HepG2 (cell line): ENCODE results near the gene BRD3. TPM values are rescaled to one million over a fixed set of nuclear protein-coding genes. Genes with fewer than 3 reads are reported as not detected.

Source experiments
- CHD2 ChIP-seq: IDR thresholded peaks from 2 replicates; pipeline ENCODE4 v1.6.1; 2011; ENCODE audit warnings: low read depth, low read length, improper control_type of control experiment
- FOXM1 ChIP-seq: sonication (generic); formaldehyde crosslinking; IDR thresholded peaks from 2 replicates; pipeline ENCODE4 v1.5.0; 2020; ENCODE audit warnings: missing genetic modification reagents
- MED1 ChIP-seq: sonication (generic); formaldehyde crosslinking; IDR thresholded peaks from 2 replicates; pipeline ENCODE4 v1.4.0; 2020; ENCODE audit warnings: missing genetic modification reagents
- RBAK ChIP-seq: sonication (generic); formaldehyde crosslinking; IDR thresholded peaks from 2 replicates; pipeline ENCODE4 v1.5.1; 2020; ENCODE audit warnings: mild to moderate bottlenecking, missing genetic modification reagents
- SP5 ChIP-seq: IDR thresholded peaks from 2 replicates; pipeline ENCODE4 v1.6.1; 2016; ENCODE audit warnings: low read depth, borderline replicate concordance
- TBX3 ChIP-seq: fragments of 450-650 bp; IDR thresholded peaks from 2 replicates; pipeline ENCODE4 v1.6.1; 2017; ENCODE audit warnings: antibody characterized with exemption, mild to moderate bottlenecking, inconsistent platforms, borderline replicate concordance
- TOE1 ChIP-seq: sonication (generic); formaldehyde crosslinking; IDR thresholded peaks from 2 replicates; pipeline ENCODE4 v1.4.0; 2020; ENCODE audit warnings: mild to moderate bottlenecking, missing genetic modification reagents
- ZFP90 ChIP-seq: sonication (generic); formaldehyde crosslinking; IDR thresholded peaks from 2 replicates; pipeline ENCODE4 v1.8.0; 2022; ENCODE audit warnings: missing genetic modification reagents, mild to moderate bottlenecking, inconsistent platforms, borderline replicate concordance
- ZNF354B ChIP-seq: sonication (generic); formaldehyde crosslinking; IDR thresholded peaks from 2 replicates; pipeline ENCODE4 v1.8.0; 2022; ENCODE audit warnings: mild to moderate bottlenecking, missing genetic modification reagents
- ZNF44 ChIP-seq: sonication (generic); formaldehyde crosslinking; IDR thresholded peaks from 2 replicates; pipeline ENCODE4 v1.5.1; 2020; ENCODE audit warnings: mild to moderate bottlenecking, missing genetic modification reagents
- ZNF547 ChIP-seq: sonication (generic); formaldehyde crosslinking; IDR thresholded peaks from 2 replicates; pipeline ENCODE4 v1.5.1; 2020; ENCODE audit warnings: mild to moderate bottlenecking, missing genetic modification reagents
- ZNF549 ChIP-seq: sonication (generic); formaldehyde crosslinking; IDR thresholded peaks from 2 replicates; pipeline ENCODE4 v1.5.0; 2020; ENCODE audit warnings: missing genetic modification reagents
- ZNF749 ChIP-seq: sonication (generic); formaldehyde crosslinking; IDR thresholded peaks from 2 replicates; pipeline ENCODE4 v1.8.0; 2022; ENCODE audit warnings: mild to moderate bottlenecking, missing genetic modification reagents, moderate library complexity, borderline replicate concordance
- ZNF761 ChIP-seq: sonication (generic); formaldehyde crosslinking; conservative IDR thresholded peaks from 2 replicates; pipeline ENCODE4 v1.4.0; 2020; ENCODE audit warnings: mild to moderate bottlenecking, missing genetic modification reagents
- ZNF768 ChIP-seq: sonication (generic); formaldehyde crosslinking; IDR thresholded peaks from 2 replicates; pipeline ENCODE4 v1.4.0; 2020; ENCODE audit warnings: missing genetic modification reagents
- polyA plus RNA-seq, 8 experiments: library from polyadenylated mRNA; depleted of rRNA in 3 of 8; stranded (reverse) in 7 of 8; unstranded in 1 of 8; fragments of >200 nt; fragmentation: Illumina TruSeq in 4 of 8; extraction: Trizol in 4 of 8; gene quantifications; 2 replicates each; pipeline versions ENCODE4 v1.2.1 to v1.2.3, GENCODE V29; 2011 to 2016; ENCODE audit warnings: low read depth in 4 of 8, missing spikeins in 1 of 8, mixed read lengths in 1 of 8; ENCODE audit not compliant: insufficient read depth in 1 of 8
- total RNA-seq, 5 experiments: library from RNA; depleted of rRNA; stranded (reverse); fragments of >200 nt; fragmentation: Illumina TruSeq; extraction: Trizol; gene quantifications; 2 replicates each; pipeline ENCODE4 v1.2.3, GENCODE V29; 2016; ENCODE audit warnings: low read depth in 1 of 5
- TF ChIP-seq, protein P1 (sequence below): sonication (generic); formaldehyde crosslinking; IDR thresholded peaks from 2 replicates; pipeline ENCODE4 v1.5.1; 2020; ENCODE audit warnings: mild to moderate bottlenecking, missing genetic modification reagents, moderate library complexity
- TF ChIP-seq, protein P2 (sequence below): sonication (generic); formaldehyde crosslinking; IDR thresholded peaks from 2 replicates; pipeline ENCODE4 v1.5.1; 2020; ENCODE audit warnings: missing genetic modification reagents, mild to moderate bottlenecking, borderline replicate concordance
- TF ChIP-seq, protein P3 (sequence below): sonication (generic); formaldehyde crosslinking; IDR thresholded peaks from 2 replicates; pipeline ENCODE4 v1.4.0; 2020; ENCODE audit warnings: missing genetic modification reagents
- TF ChIP-seq, protein P4 (sequence below): sonication (generic); formaldehyde crosslinking; IDR thresholded peaks from 2 replicates; pipeline ENCODE4 v1.5.0; 2020; ENCODE audit warnings: missing genetic modification reagents

BRD3 gene
- total and polyA plus RNA-seq, 2 of the 13 experiments (the other 11 are each of a cell fraction or from before 2014, with no cell fraction given) = 5.9 to 12.9 TPM

DNA sequence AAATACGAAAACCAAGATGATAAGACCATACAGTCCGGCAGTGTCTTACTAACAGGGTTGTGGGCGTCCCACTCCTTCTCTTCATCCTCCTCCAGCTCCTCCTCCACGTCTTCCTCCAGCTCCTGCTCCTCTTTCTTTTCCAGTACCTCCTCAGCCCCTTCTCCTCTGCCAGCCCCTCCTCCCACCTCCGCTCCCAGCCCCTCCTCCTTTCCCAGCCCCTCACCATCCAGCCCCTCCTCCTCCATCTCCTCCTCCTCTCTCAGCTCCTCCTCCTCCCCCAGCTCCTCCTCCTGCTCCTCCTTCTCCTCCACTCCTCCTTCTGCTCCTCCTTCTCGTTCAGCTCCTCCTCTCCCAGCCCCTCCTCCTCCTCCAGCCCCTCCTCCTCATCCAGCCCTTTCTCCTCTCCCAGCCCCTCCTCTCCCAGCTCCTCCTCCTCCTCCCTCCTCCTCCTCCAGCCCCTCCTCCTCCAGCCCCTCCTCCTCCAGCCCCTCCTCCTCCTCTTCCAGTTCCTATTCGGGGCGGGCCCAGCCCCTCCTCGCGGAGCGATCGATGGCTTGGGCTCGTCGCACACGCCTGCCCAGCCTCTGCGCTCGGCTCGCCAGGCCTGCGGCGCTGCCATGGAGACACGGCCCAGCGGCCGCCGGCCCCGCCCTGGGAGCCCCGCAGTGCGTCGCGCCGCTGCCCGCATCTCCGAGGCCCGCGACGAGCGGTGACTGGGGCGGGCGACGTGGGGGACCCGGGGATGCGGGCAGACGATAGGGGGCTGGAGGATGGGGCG, 42.8 kb downstream of the BRD3 start, which contains the start of gene BRD3OS (continued):
- TF ChIP-seq, protein P1, sequence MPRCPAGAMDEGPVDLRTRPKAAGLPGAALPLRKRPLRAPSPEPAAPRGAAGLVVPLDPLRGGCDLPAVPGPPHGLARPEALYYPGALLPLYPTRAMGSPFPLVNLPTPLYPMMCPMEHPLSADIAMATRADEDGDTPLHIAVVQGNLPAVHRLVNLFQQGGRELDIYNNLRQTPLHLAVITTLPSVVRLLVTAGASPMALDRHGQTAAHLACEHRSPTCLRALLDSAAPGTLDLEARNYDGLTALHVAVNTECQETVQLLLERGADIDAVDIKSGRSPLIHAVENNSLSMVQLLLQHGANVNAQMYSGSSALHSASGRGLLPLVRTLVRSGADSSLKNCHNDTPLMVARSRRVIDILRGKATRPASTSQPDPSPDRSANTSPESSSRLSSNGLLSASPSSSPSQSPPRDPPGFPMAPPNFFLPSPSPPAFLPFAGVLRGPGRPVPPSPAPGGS = no peak; the same call in 1 of the 2 replicates
- TF ChIP-seq FOXM1 (CRISPR knock-in tag) (no peak), ZFP90 (CRISPR knock-in tag) (no peak), ZNF547 (CRISPR knock-in tag) (no peak), TBX3 (no peak), ZNF549 (no peak), ZNF44 (CRISPR knock-in tag) (no peak), ZNF761 (CRISPR knock-in tag) (0 out of 2 replicates have a peak, but pooled peaks have one; percentile 56), RBAK (CRISPR knock-in tag) (no peak), MED1 (peak; percentile 43), ZNF768 (CRISPR knock-in tag) (no peak), TOE1 (CRISPR knock-in tag) (no peak), SP5 (CRISPR knock-in tag) (peak; percentile 58; the same call in 1 of the 2 replicates), CHD2 (peak; percentile 46; the same call in 1 of the 2 replicates), ZNF749 (CRISPR knock-in tag) (no peak), ZNF354B (CRISPR knock-in tag) (no peak)
- TF ChIP-seq, protein P2, sequence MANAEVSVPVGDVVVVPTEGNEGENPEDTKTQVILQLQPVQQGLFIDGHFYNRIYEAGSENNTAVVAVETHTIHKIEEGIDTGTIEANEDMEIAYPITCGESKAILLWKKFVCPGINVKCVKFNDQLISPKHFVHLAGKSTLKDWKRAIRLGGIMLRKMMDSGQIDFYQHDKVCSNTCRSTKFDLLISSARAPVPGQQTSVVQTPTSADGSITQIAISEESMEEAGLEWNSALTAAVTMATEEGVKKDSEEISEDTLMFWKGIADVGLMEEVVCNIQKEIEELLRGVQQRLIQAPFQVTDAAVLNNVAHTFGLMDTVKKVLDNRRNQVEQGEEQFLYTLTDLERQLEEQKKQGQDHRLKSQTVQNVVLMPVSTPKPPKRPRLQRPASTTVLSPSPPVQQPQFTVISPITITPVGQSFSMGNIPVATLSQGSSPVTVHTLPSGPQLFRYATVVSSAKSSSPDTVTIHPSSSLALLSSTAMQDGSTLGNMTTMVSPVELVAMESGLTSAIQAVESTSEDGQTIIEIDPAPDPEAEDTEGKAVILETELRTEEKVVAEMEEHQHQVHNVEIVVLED (CRISPR knock-in tag) = peak; percentile 90
- TF ChIP-seq, protein P3, sequence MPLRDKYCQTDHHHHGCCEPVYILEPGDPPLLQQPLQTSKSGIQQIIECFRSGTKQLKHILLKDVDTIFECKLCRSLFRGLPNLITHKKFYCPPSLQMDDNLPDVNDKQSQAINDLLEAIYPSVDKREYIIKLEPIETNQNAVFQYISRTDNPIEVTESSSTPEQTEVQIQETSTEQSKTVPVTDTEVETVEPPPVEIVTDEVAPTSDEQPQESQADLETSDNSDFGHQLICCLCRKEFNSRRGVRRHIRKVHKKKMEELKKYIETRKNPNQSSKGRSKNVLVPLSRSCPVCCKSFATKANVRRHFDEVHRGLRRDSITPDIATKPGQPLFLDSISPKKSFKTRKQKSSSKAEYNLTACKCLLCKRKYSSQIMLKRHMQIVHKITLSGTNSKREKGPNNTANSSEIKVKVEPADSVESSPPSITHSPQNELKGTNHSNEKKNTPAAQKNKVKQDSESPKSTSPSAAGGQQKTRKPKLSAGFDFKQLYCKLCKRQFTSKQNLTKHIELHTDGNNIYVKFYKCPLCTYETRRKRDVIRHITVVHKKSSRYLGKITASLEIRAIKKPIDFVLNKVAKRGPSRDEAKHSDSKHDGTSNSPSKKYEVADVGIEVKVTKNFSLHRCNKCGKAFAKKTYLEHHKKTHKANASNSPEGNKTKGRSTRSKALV (CRISPR knock-in tag) = no peak
- TF ChIP-seq, protein P4, sequence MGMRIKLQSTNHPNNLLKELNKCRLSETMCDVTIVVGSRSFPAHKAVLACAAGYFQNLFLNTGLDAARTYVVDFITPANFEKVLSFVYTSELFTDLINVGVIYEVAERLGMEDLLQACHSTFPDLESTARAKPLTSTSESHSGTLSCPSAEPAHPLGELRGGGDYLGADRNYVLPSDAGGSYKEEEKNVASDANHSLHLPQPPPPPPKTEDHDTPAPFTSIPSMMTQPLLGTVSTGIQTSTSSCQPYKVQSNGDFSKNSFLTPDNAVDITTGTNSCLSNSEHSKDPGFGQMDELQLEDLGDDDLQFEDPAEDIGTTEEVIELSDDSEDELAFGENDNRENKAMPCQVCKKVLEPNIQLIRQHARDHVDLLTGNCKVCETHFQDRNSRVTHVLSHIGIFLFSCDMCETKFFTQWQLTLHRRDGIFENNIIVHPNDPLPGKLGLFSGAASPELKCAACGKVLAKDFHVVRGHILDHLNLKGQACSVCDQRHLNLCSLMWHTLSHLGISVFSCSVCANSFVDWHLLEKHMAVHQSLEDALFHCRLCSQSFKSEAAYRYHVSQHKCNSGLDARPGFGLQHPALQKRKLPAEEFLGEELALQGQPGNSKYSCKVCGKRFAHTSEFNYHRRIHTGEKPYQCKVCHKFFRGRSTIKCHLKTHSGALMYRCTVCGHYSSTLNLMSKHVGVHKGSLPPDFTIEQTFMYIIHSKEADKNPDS (CRISPR knock-in tag) = no peak
